Subcutaneous abdominal adipose tissue (tissue), 5 donors: ENCODE measurements around the gene CAPZB.
A peak's percentile ranks its signal among the peaks of the same experiment; 100 is the strongest.

Experiments
- H3K27ac ChIP-seq: one replicate; pipeline ENCODE4 v1.7.0; 2013; ENCODE audit warnings: low read depth, mild to moderate bottlenecking, inconsistent platforms, low read length, moderate library complexity
- H3K27me3 ChIP-seq, 5 donors: one replicate each; pipeline ENCODE4 v1.7.0; 2013; ENCODE audit warnings: low read length in 5 of 5, inconsistent platforms in 1 of 5; ENCODE audit not compliant: control insufficient read depth in 5 of 5, insufficient read depth in 4 of 5
- H3K36me3 ChIP-seq, 5 donors: one replicate each; pipeline ENCODE4 v1.7.0; 2013; ENCODE audit warnings: low read length in 5 of 5; ENCODE audit not compliant: control insufficient read depth in 5 of 5, insufficient read depth in 5 of 5
- H3K4me1 ChIP-seq, 5 donors: one replicate each; pipeline ENCODE4 v1.7.0; 2013; ENCODE audit warnings: low read length in 5 of 5, mild to moderate bottlenecking in 3 of 5, moderate library complexity in 1 of 5; ENCODE audit not compliant: control insufficient read depth in 5 of 5, insufficient read depth in 5 of 5
- H3K4me3 ChIP-seq, 5 donors: one replicate each; pipeline ENCODE4 v1.7.0; 2013; ENCODE audit warnings: low read length in 5 of 5, low read depth in 1 of 5
- H3K9ac ChIP-seq, 5 donors: one replicate each; pipeline ENCODE4 v1.7.0; 2013; ENCODE audit warnings: low read length in 5 of 5, mild to moderate bottlenecking in 4 of 5, moderate library complexity in 3 of 5
- H3K9me3 ChIP-seq, 5 donors: one replicate each; pipeline ENCODE4 v1.7.0; 2013; ENCODE audit warnings: low read length in 5 of 5; ENCODE audit not compliant: control insufficient read depth in 5 of 5
- donor health status: healthy.
- donor health status: healthy.
- donor health status: healthy.
- donor health status: healthy.
- donor health status: healthy.

CAPZB gene

GRCh38 chr1:19484338-19484797, 971 bp downstream of the CAPZB start:
- peaks cover 0 to 23% (median 6%) of the 10 kb centered on the region in 5 donors for H3K36me3 ChIP-seq
- no peaks in the 10 kb centered on the region for H3K9me3 ChIP-seq
- peak overlapping the region; percentile 38 to 99 (median 97) for H3K9ac ChIP-seq
- no peaks in the 10 kb centered on the region for H3K27me3 ChIP-seq
- peaks cover 16 to 76% (median 68%) of the 10 kb centered on the region in 5 donors for H3K4me1 ChIP-seq
- peak overlapping the region; percentile 81 to 97 (median 93) for H3K4me3 ChIP-seq
- H3K27ac ChIP-seq, result peak overlapping the region; percentile 93

- Histone ChIP-seq H3K9ac (peak overlapping the region; percentile 17 to 99 (median 94)), H3K36me3 (peaks cover 0 to 29% (median 8%) of the 10 kb centered on the region in 5 donors), H3K27ac (peak overlapping the region; percentile 93), H3K4me1 (peaks cover 16 to 82% (median 72%) of the 10 kb centered on the region in 5 donors), H3K4me3 (peak overlapping the region; percentile 65 to 97 (median 93)), H3K9me3 (no peaks in the 10 kb centered on the region), H3K27me3 (no peaks in the 10 kb centered on the region)
Measured at GRCh38 chr1:19483691-19484090, 1.6 kb downstream of the CAPZB start.

- Histone ChIP-seq H3K36me3 (peaks cover 0 to 33% (median 8%) of the 10 kb centered on the region in 5 donors), H3K27ac (peak overlapping the region; percentile 93), H3K4me1 (peaks cover 17 to 87% (median 76%) of the 10 kb centered on the region in 5 donors), H3K4me3 (peak overlapping the region; percentile 65 to 97 (median 93)), H3K27me3 (no peaks in the 10 kb centered on the region), H3K9ac (peak overlapping the region in 4 of 5 donors; percentile 63 to 99 (median 96)), H3K9me3 (no peaks in the 10 kb centered on the region)
Measured at GRCh38 chr1:19483261-19483660, 2.1 kb downstream of the CAPZB start.

GRCh38 chr1:19481826-19482398, 3.4 kb downstream of the CAPZB start:
- Histone ChIP-seq H3K4me1 (peaks cover 22 to 92% (median 81%) of the 10 kb centered on the region in 5 donors), H3K36me3 (peaks cover 0 to 34% (median 9%) of the 10 kb centered on the region in 5 donors), H3K27me3 (no peaks in the 10 kb centered on the region), H3K27ac (no peak overlapping the region), H3K4me3 (peak overlapping the region in 1 of 5 donors; percentile 26), H3K9ac (peak overlapping the region in 2 of 5 donors; percentile 7 to 48), H3K9me3 (no peaks in the 10 kb centered on the region)

- no peak overlapping the region for H3K27ac ChIP-seq
- peaks cover 25 to 97% (median 85%) of the 10 kb centered on the region in 5 donors for H3K4me1 ChIP-seq
- no peaks in the 10 kb centered on the region for H3K27me3 ChIP-seq
- H3K9ac ChIP-seq, result no peak overlapping the region
- H3K9me3 ChIP-seq, result no peaks in the 10 kb centered on the region
- H3K4me3 ChIP-seq, result no peak overlapping the region
- H3K36me3 ChIP-seq, result peaks cover 0 to 36% (median 9%) of the 10 kb centered on the region in 5 donors
Measured at GRCh38 chr1:19480282-19480681, 5.1 kb downstream of the CAPZB start.

- Histone ChIP-seq H3K4me1 (peaks cover 25 to 98% (median 83%) of the 10 kb centered on the region in 5 donors), H3K27ac (no peak overlapping the region), H3K4me3 (no peak overlapping the region), H3K9me3 (no peaks in the 10 kb centered on the region), H3K36me3 (peaks cover 0 to 42% (median 9%) of the 10 kb centered on the region in 5 donors), H3K27me3 (no peaks in the 10 kb centered on the region), H3K9ac (no peak overlapping the region)
Measured at GRCh38 chr1:19479351-19480120, 5.8 kb downstream of the CAPZB start.

DNA sequence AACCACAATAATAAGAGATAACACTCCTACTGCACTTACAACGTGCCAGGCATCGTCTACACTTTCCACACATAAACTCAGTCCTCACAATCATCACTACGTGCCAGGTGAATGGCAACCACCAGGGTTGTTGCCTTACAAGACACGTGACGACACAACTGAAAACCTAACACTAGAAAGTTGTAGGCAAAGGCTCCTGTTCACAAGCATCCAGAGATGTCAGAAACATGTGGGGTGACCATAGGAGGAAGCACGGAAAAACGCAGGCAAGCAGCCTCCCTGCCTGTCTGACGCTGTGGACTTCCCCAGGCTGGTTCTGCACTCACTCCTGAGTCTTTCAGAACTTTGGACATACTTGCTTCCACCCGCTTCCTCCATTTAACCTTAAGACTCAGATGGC, 7.0 kb downstream of the CAPZB start:
- H3K4me3 ChIP-seq, result peak overlapping the region in 1 of 5 donors; percentile 15
- H3K9ac ChIP-seq, result no peak overlapping the region

GRCh38 chr1:19477284-19478249, 7.8 kb downstream of the CAPZB start:
- Histone ChIP-seq H3K9ac (peak overlapping the region in 1 of 5 donors; percentile 45), H3K27ac (peak overlapping the region; percentile 50), H3K27me3 (no peaks in the 10 kb centered on the region), H3K4me3 (peak overlapping the region in 3 of 5 donors; percentile 11 to 16 (median 15)), H3K36me3 (peaks cover 0 to 36% (median 9%) of the 10 kb centered on the region in 5 donors), H3K9me3 (no peaks in the 10 kb centered on the region), H3K4me1 (peaks cover 18 to 81% (median 63%) of the 10 kb centered on the region in 5 donors)

More for the DNA sequence above, 7.0 kb downstream of the CAPZB start:
- H3K27ac ChIP-seq, result no peak overlapping the region
- peaks cover 0 to 39% (median 7%) of the 10 kb centered on the region in 5 donors for H3K36me3 ChIP-seq
- H3K9me3 ChIP-seq, result no peaks in the 10 kb centered on the region
- peaks cover 19 to 89% (median 70%) of the 10 kb centered on the region in 5 donors for H3K4me1 ChIP-seq
- H3K27me3 ChIP-seq, result no peaks in the 10 kb centered on the region

GRCh38 chr1:19476450-19477190, 8.7 kb downstream of the CAPZB start:
- H3K27ac ChIP-seq, result peak overlapping the region; percentile 50
- peak overlapping the region in 2 of 5 donors; percentile 11 to 16 for H3K4me3 ChIP-seq
- H3K9me3 ChIP-seq, result no peaks in the 10 kb centered on the region
- H3K36me3 ChIP-seq, result peaks cover 0 to 32% (median 13%) of the 10 kb centered on the region in 5 donors
- H3K4me1 ChIP-seq, result peaks cover 18 to 80% (median 57%) of the 10 kb centered on the region in 5 donors
- peak overlapping the region in 1 of 5 donors; percentile 45 for H3K9ac ChIP-seq
- H3K27me3 ChIP-seq, result no peaks in the 10 kb centered on the region
